ENCODE data around the gene POU3F3. TPM values are rescaled to one million over a fixed set of nuclear protein-coding genes. Genes with fewer than 3 reads are reported as not detected.

The POU3F3 gene
- polyA plus RNA-seq, 3 donors = not detected

DNA sequence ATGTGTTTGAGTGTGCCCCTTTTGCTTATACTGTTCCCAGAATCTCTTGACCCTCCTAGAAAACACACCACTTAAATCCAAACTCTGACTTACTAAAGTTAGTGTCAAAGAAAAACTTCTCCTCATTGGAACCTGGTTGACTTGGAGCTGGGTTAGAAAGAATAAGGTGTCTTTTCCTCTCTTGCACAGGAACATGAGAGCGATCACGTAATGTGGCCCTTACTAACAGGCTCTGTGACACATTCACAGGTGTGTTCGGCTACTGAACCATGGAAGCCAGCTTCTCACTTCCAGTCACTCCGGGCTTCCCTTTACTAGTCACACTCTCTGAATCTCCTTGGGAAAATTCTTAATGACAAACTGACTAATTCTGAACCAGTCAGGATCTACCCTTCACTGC lies 5.4 kb upstream of the POU3F3 start:
- Mint-ChIP-seq H3K27me3 (ENCODE audit: low read depth in 3 of 3) (peaks cover 93 to 100% (median 97%) of the 10 kb centered on the region in 3 donors), H3K9me3 (peaks cover 0 to 30% (median 18%) of the 10 kb centered on the region in 7 donors), H3K4me3 (peak overlapping the region in 1 of 2 donors; percentile 85), H3K4me1 (peaks cover 51% of the 10 kb centered on the region), H3K36me3 (peaks cover 7 to 20% of the 10 kb centered on the region in 2 donors), H3K27ac (no peak overlapping the region)
- Histone ChIP-seq H3K27ac (ENCODE audit: low read depth in 1 of 2, low read length in 2 of 2) (no peak overlapping the region), H3K79me2 (ENCODE audit: insufficient read depth, low read length) (no peaks in the 10 kb centered on the region), H3K9me3 (replicated peaks in 1 of 2; ENCODE audit: control insufficient read depth in 1 of 2, insufficient read depth in 1 of 2, low read length in 2 of 2) (peaks cover 4 to 56% of the 10 kb centered on the region in 2 donors), H3K4me1 (ENCODE audit: control insufficient read depth in 1 of 2, insufficient read depth in 2 of 2, low read length in 2 of 2) (peaks cover 30 to 38% of the 10 kb centered on the region in 2 donors), H3K9ac (ENCODE audit: insufficient read depth, low read length, poor library complexity, severe bottlenecking) (no peak overlapping the region), H3K27me3 (ENCODE audit: control insufficient read depth in 2 of 2, insufficient read depth in 2 of 2, low read length in 2 of 2) (peaks cover 88 to 97% of the 10 kb centered on the region in 2 donors), H3K4me2 (replicated peaks; ENCODE audit: extremely low read depth, low read length, poor library complexity, severe bottlenecking) (no peak overlapping the region), H3K4me3 (replicated peaks in 1 of 3; ENCODE audit: low read depth in 2 of 3, low read length in 3 of 3) (no peak overlapping the region), H4K20me1 (ENCODE audit: insufficient read depth, low read length) (no peaks in the 10 kb centered on the region), H2AFZ (ENCODE audit: insufficient read depth, low read depth, low read length, poor library complexity, severe bottlenecking) (no peak overlapping the region), H3K36me3 (replicated peaks in 1 of 2; ENCODE audit: control insufficient read depth in 1 of 2, insufficient read depth in 2 of 2, low read length in 2 of 2) (no peaks in the 10 kb centered on the region)
- 32% methylated on average over 4 of the region's 4 CpGs for WGBS (ENCODE audit: insufficient coverage)
- DNase-seq = no peak
- TF ChIP-seq, protein P1, sequence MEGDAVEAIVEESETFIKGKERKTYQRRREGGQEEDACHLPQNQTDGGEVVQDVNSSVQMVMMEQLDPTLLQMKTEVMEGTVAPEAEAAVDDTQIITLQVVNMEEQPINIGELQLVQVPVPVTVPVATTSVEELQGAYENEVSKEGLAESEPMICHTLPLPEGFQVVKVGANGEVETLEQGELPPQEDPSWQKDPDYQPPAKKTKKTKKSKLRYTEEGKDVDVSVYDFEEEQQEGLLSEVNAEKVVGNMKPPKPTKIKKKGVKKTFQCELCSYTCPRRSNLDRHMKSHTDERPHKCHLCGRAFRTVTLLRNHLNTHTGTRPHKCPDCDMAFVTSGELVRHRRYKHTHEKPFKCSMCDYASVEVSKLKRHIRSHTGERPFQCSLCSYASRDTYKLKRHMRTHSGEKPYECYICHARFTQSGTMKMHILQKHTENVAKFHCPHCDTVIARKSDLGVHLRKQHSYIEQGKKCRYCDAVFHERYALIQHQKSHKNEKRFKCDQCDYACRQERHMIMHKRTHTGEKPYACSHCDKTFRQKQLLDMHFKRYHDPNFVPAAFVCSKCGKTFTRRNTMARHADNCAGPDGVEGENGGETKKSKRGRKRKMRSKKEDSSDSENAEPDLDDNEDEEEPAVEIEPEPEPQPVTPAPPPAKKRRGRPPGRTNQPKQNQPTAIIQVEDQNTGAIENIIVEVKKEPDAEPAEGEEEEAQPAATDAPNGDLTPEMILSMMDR (IDR thresholded peaks at IDR 0.05) = no peak
- intact Hi-C loops (cut with micrococcal nuclease) = loop anchor here (5.0 kb wide), 1 partner anchor 406 kb away; no protein-coding TSS in a partner anchor

DNA sequence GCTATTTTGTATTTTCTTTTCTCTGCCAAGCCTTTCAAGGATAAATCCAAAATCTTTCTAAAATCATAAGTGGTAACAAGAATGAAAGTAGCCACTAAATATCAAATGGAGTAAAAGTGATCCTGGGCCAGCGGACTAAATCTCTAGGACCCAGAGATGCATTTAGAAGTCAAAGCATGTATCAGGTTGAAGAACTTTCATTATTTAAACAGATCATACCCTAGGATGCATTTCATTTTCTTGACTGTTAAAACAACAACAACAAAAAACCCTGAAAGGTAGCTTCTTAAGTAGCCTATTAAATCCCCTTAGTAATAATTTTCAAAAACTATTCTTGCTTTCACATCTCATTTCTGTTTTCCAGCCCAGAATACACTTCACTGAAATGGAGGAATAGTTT lies 4.8 kb upstream of the POU3F3 start:
- H3K9me3 ChIP-seq (replicated peaks in 1 of 2; ENCODE audit: control insufficient read depth in 1 of 2, insufficient read depth in 1 of 2, low read length in 2 of 2) = peaks cover 0 to 50% of the 10 kb centered on the region in 2 donors
- Mint-ChIP-seq H3K4me1 (peaks cover 51% of the 10 kb centered on the region), H3K4me3 (peak overlapping the region in 1 of 2 donors; percentile 82), H3K27me3 (ENCODE audit: low read depth in 3 of 3) (peaks cover 93 to 100% (median 97%) of the 10 kb centered on the region in 3 donors), H3K27ac (no peak overlapping the region), H3K36me3 (peaks cover 11 to 23% of the 10 kb centered on the region in 2 donors), H3K9me3 (peaks cover 0 to 32% (median 19%) of the 10 kb centered on the region in 7 donors)
- no peak overlapping the region for H2AFZ ChIP-seq (ENCODE audit: insufficient read depth, low read depth, low read length, poor library complexity, severe bottlenecking)
- H4K20me1 ChIP-seq (ENCODE audit: insufficient read depth, low read length) = no peaks in the 10 kb centered on the region
- H3K79me2 ChIP-seq (ENCODE audit: insufficient read depth, low read length) = no peaks in the 10 kb centered on the region
- no peak overlapping the region for H3K4me2 ChIP-seq (replicated peaks; ENCODE audit: extremely low read depth, low read length, poor library complexity, severe bottlenecking)
- intact Hi-C loops (cut with micrococcal nuclease) = loop anchor here (5.0 kb wide), 1 partner anchor 407 kb away; no protein-coding TSS in a partner anchor
- no peaks in the 10 kb centered on the region for H3K36me3 ChIP-seq (replicated peaks in 1 of 2; ENCODE audit: control insufficient read depth in 1 of 2, insufficient read depth in 2 of 2, low read length in 2 of 2)
- H3K4me1 ChIP-seq (ENCODE audit: control insufficient read depth in 1 of 2, insufficient read depth in 2 of 2, low read length in 2 of 2) = peaks cover 29 to 38% of the 10 kb centered on the region in 2 donors
- TF ChIP-seq, protein P1 (IDR thresholded peaks at IDR 0.05) = no peak
- H3K4me3 ChIP-seq (replicated peaks in 1 of 3; ENCODE audit: low read depth in 2 of 3, low read length in 3 of 3) = no peak overlapping the region
- no peak overlapping the region for H3K27ac ChIP-seq (ENCODE audit: low read depth in 1 of 2, low read length in 2 of 2)
- H3K27me3 ChIP-seq (ENCODE audit: control insufficient read depth in 2 of 2, insufficient read depth in 2 of 2, low read length in 2 of 2) = peaks cover 86 to 96% of the 10 kb centered on the region in 2 donors
- H3K9ac ChIP-seq (ENCODE audit: insufficient read depth, low read length, poor library complexity, severe bottlenecking) = no peak overlapping the region
- no peak for DNase-seq
- WGBS (ENCODE audit: insufficient coverage) = no CpG with 5 or more reads among the region's 1 CpG
